GM21390 (cell line): Measurements from ENCODE around the gene FARP1.

ENCODE experiments used
- ATAC-seq: cut with Tn5 transposase; IDR thresholded peaks from one replicate; pipeline ENCODE4 v1.9.1; 2021; ENCODE audit not compliant: unreplicated experiment

The FARP1 gene

GRCh38 chr13:98173431-98174152 is 30.7 kb downstream of the FARP1 start:
- ATAC-seq = no peak

- no peak for ATAC-seq
Observed at GRCh38 chr13:98174307-98174706, 31.4 kb downstream of the FARP1 start.

GRCh38 chr13:98175043-98175442 is 32.1 kb downstream of the FARP1 start:
- no peak for ATAC-seq

GRCh38 chr13:98175823-98176222 is 32.9 kb downstream of the FARP1 start:
- ATAC-seq = no peak

GRCh38 chr13:98176777-98177608 is 34.1 kb downstream of the FARP1 start, which contains the start of gene RNF113B:
Gene RNF113B (minus strand): TSS chr13:98177269. CDS start chr13:98177236, 33 bp downstream.
- no peak for ATAC-seq

- no peak for ATAC-seq
Observed at GRCh38 chr13:98180092-98180491, 37.2 kb downstream of the FARP1 start.

- no peak for ATAC-seq
Observed at GRCh38 chr13:98181111-98181815, 38.4 kb downstream of the FARP1 start.

- no peak for ATAC-seq
Observed at GRCh38 chr13:98182153-98182552, 39.3 kb downstream of the FARP1 start.

GRCh38 chr13:98182589-98182988 is 39.7 kb downstream of the FARP1 start:
- no peak for ATAC-seq

- no peak for ATAC-seq
Observed at GRCh38 chr13:98184792-98185191, 41.9 kb downstream of the FARP1 start.

GRCh38 chr13:98187155-98187964 is 44.5 kb downstream of the FARP1 start:
- ATAC-seq = no peak

- no peak for ATAC-seq
Observed at GRCh38 chr13:98187965-98188261, 45.0 kb downstream of the FARP1 start.

GRCh38 chr13:98188544-98189166 is 45.8 kb downstream of the FARP1 start:
- no peak for ATAC-seq

GRCh38 chr13:98189841-98190505 is 47.1 kb downstream of the FARP1 start:
- ATAC-seq = no peak

- ATAC-seq = no peak
Observed at GRCh38 chr13:98190889-98191444, 48.1 kb downstream of the FARP1 start.

- ATAC-seq = no peak
Observed at GRCh38 chr13:98192008-98192407, 49.1 kb downstream of the FARP1 start.

- ATAC-seq = no peak
Observed at GRCh38 chr13:98195054-98195791, 52.3 kb downstream of the FARP1 start.

GRCh38 chr13:98198683-98199082 is 55.8 kb downstream of the FARP1 start:
- no peak for ATAC-seq

GRCh38 chr13:98199480-98199879 is 56.6 kb downstream of the FARP1 start:
- no peak for ATAC-seq
